LoVo (cell line): Measurements from ENCODE around the gene SERTAD2.

Source experiments
- DNase-seq: peaks from one replicate; pipeline ENCODE4 v3.0.0-alpha.2; 2016; ENCODE audit warnings: low spot score

The SERTAD2 gene

DNA sequence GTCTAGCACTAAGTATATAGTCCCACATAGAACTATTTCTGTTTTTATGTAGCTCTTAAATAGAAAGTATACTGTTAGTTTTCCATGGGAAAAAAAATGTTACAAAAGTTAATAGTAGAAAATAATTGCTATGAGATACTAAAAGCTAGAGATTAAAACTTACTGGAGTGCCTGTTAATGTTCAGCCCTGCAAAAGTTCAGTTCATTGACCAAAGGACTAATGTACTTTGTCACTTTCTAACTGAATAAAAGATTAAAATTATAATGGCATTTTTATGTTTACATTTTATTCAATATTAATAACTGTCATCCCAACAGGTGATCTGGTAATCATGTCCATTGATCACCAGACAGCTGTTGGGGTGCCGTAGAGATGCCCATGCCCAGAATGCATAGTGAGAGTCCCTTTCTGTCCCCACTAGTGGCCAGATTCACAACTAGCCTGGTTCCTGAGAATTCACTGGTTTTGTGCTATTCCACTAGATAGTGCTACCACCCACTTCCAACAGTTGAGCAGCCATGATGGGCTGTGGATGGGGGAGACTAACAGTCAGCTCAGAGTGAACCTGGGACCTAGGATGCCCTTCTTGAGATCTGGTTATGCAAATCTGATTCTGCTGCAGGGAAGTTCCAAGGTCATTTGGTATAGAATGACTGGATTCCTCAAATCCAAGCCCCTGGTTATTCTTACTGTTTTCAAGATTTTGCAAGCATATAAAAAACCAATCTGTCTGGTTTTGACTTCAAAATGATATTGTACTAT, 71.8 kb downstream of the SERTAD2 start:
- DNase-seq: no peak
